SK-N-SH treated with all-trans-retinoic acid at 6 μM for 48 hours (cell line): Measurements from ENCODE around the gene LCN9.

Source experiments
- ATAC-seq: fragments of 200-7000 bp; cut with Tn5 transposase; 3 replicates; pipeline ENCODE4 v1.9.1; 2020; ENCODE audit warnings: mild to moderate bottlenecking, moderate library complexity
- ARNTL ChIP-seq: fragments of 450-650 bp; formaldehyde crosslinking; IDR thresholded peaks from 2 replicates; pipeline ENCODE4 v1.5.0; 2020; ENCODE audit warnings: low read depth, mild to moderate bottlenecking, moderate library complexity, borderline replicate concordance
- BACH2 ChIP-seq: fragments of 250-450 bp; sonication (Bioruptor Pico); IDR thresholded peaks from 2 replicates; pipeline ENCODE4 v1.9.0; 2021; ENCODE audit warnings: mild to moderate bottlenecking, borderline replicate concordance
- CREB5 ChIP-seq: fragments of 250-450 bp; sonication (Bioruptor Pico); IDR thresholded peaks from 2 replicates; pipeline ENCODE4 v1.5.1; 2020; ENCODE audit warnings: low read depth, mild to moderate bottlenecking, moderate library complexity
- CSRNP3 ChIP-seq: fragments of 250-450 bp; sonication (Bioruptor Pico); IDR thresholded peaks from 2 replicates; pipeline ENCODE4 v1.5.1; 2021; ENCODE audit warnings: mild to moderate bottlenecking, moderate library complexity
- ESRRG ChIP-seq: fragments of 250-450 bp; sonication (Bioruptor Pico); IDR thresholded peaks from 2 replicates; pipeline ENCODE4 v1.6.1; 2021; ENCODE audit warnings: mild to moderate bottlenecking
- GLIS3 ChIP-seq: fragments of 250-450 bp; sonication (Bioruptor Pico); IDR thresholded peaks from 2 replicates; pipeline ENCODE4 v1.5.0; 2020; ENCODE audit warnings: mild to moderate bottlenecking, moderate library complexity
- ISL1 ChIP-seq: fragments of 250-450 bp; sonication (Bioruptor Pico); IDR thresholded peaks from 2 replicates; pipeline ENCODE4 v2.1.2; 2022; ENCODE audit warnings: mild to moderate bottlenecking, moderate library complexity
- OSR1 ChIP-seq: fragments of 250-450 bp; sonication (Bioruptor Pico); IDR thresholded peaks from 2 replicates; pipeline ENCODE4 v1.8.0; 2022; ENCODE audit warnings: moderate library complexity, mild to moderate bottlenecking, inconsistent platforms
- PATZ1 ChIP-seq: fragments of 250-450 bp; sonication (Bioruptor Pico); IDR thresholded peaks from 2 replicates; pipeline ENCODE4 v1.8.0; 2020; ENCODE audit warnings: mild to moderate bottlenecking, moderate library complexity, borderline replicate concordance
- POU6F1 ChIP-seq: fragments of 250-450 bp; sonication (Bioruptor Pico); IDR thresholded peaks from 2 replicates; pipeline ENCODE4 v1.8.0; 2021; ENCODE audit warnings: low read depth, mild to moderate bottlenecking, moderate library complexity, borderline replicate concordance
- PPARA ChIP-seq: fragments of 250-450 bp; sonication (Bioruptor Pico); IDR thresholded peaks from 2 replicates; pipeline ENCODE4 v1.5.0; 2020; ENCODE audit warnings: mild to moderate bottlenecking, borderline replicate concordance
- RARB ChIP-seq: fragments of 250-450 bp; sonication (Bioruptor Pico); IDR thresholded peaks from 2 replicates; pipeline ENCODE4 v1.8.0; 2021; ENCODE audit warnings: mild to moderate bottlenecking, moderate library complexity
- SNAI2 ChIP-seq: fragments of 250-450 bp; sonication (Bioruptor Pico); IDR thresholded peaks from 2 replicates; pipeline ENCODE4 v1.5.0; 2020; ENCODE audit warnings: mild to moderate bottlenecking, moderate library complexity
- TCF4 ChIP-seq: fragments of 250-450 bp; sonication (Bioruptor Pico); IDR thresholded peaks from 2 replicates; pipeline ENCODE4 v1.8.0; 2021; ENCODE audit warnings: mild to moderate bottlenecking, moderate library complexity, borderline replicate concordance
- TOX ChIP-seq: fragments of 250-450 bp; sonication (Bioruptor Pico); IDR thresholded peaks from 2 replicates; pipeline ENCODE4 v1.8.0; 2021; ENCODE audit warnings: mild to moderate bottlenecking, moderate library complexity, borderline replicate concordance
- TSHZ2 ChIP-seq: fragments of 250-450 bp; sonication (Bioruptor Pico); IDR thresholded peaks from 2 replicates; pipeline ENCODE4 v1.5.0; 2020; ENCODE audit warnings: mild to moderate bottlenecking, moderate library complexity
- ZFP3 ChIP-seq: fragments of 250-450 bp; sonication (Bioruptor Pico); IDR thresholded peaks from 2 replicates; pipeline ENCODE4 v1.5.0; 2020; ENCODE audit warnings: mild to moderate bottlenecking, moderate library complexity
- ZFP30 ChIP-seq: fragments of 450-650 bp; formaldehyde crosslinking; IDR thresholded peaks from 2 replicates; pipeline ENCODE4 v1.5.0; 2022; ENCODE audit warnings: mild to moderate bottlenecking, moderate library complexity
- ZNF565 ChIP-seq: fragments of 450-650 bp; formaldehyde crosslinking; conservative IDR thresholded peaks from 2 replicates; pipeline ENCODE4 v1.5.0; 2020; ENCODE audit warnings: low read depth, mild to moderate bottlenecking, moderate library complexity
- ZNF70 ChIP-seq: fragments of 450-650 bp; formaldehyde crosslinking; IDR thresholded peaks from 2 replicates; pipeline ENCODE4 v1.5.0; 2020; ENCODE audit warnings: mild to moderate bottlenecking, moderate library complexity
- ZNF8 ChIP-seq: fragments of 450-650 bp; formaldehyde crosslinking; IDR thresholded peaks from 2 replicates; pipeline ENCODE4 v1.5.0; 2020; ENCODE audit warnings: mild to moderate bottlenecking, moderate library complexity

LCN9 gene

GRCh38 chr9:135680056-135680455, 16.9 kb downstream of the LCN9 start:
- no peak for ATAC-seq
- TF ChIP-seq ARNTL (CRISPR knock-in tag) (no peak), ZNF70 (CRISPR knock-in tag) (no peak), SNAI2 (CRISPR knock-in tag) (no peak), ISL1 (CRISPR knock-in tag) (no peak), TCF4 (CRISPR knock-in tag) (no peak), PPARA (no peak), GLIS3 (CRISPR knock-in tag) (no peak), CSRNP3 (CRISPR knock-in tag) (no peak), POU6F1 (CRISPR knock-in tag) (no peak), TSHZ2 (CRISPR knock-in tag) (no peak), ESRRG (no peak), TOX (CRISPR knock-in tag) (no peak), ZFP30 (CRISPR knock-in tag) (no peak), ZNF8 (CRISPR knock-in tag) (no peak), PATZ1 (CRISPR knock-in tag) (no peak), BACH2 (CRISPR knock-in tag) (no peak), OSR1 (no peak), ZFP3 (CRISPR knock-in tag) (no peak), RARB (CRISPR knock-in tag) (no peak)

GRCh38 chr9:135681161-135681560, 18.1 kb downstream of the LCN9 start:
- ATAC-seq: no peak
- no peak for TF ChIP-seq ZNF70 (CRISPR knock-in tag)
- no peak for TF ChIP-seq ESRRG
- TF ChIP-seq PPARA: no peak
- no peak for TF ChIP-seq GLIS3 (CRISPR knock-in tag)
- TF ChIP-seq ISL1 (CRISPR knock-in tag): no peak
- TF ChIP-seq ZNF565 (CRISPR knock-in tag): no peak
- no peak for TF ChIP-seq RARB (CRISPR knock-in tag)

GRCh38 chr9:135683401-135684034, 20.4 kb downstream of the LCN9 start:
- ATAC-seq: no peak
- TF ChIP-seq POU6F1 (CRISPR knock-in tag) (no peak), PATZ1 (CRISPR knock-in tag) (no peak), ESRRG (no peak), ZNF70 (CRISPR knock-in tag) (no peak), ZNF565 (CRISPR knock-in tag) (no peak), CREB5 (CRISPR knock-in tag) (no peak), GLIS3 (CRISPR knock-in tag) (no peak), RARB (CRISPR knock-in tag) (no peak), ISL1 (CRISPR knock-in tag) (no peak), ZFP30 (CRISPR knock-in tag) (no peak), ZNF8 (CRISPR knock-in tag) (no peak)
